HG03571 (cell line): ENCODE measurements around the gene PRRT4.

Experiments
- ATAC-seq: cut with Tn5 transposase; IDR thresholded peaks from one replicate; pipeline ENCODE4 v1.9.1; 2021; ENCODE audit not compliant: unreplicated experiment

The PRRT4 gene

DNA sequence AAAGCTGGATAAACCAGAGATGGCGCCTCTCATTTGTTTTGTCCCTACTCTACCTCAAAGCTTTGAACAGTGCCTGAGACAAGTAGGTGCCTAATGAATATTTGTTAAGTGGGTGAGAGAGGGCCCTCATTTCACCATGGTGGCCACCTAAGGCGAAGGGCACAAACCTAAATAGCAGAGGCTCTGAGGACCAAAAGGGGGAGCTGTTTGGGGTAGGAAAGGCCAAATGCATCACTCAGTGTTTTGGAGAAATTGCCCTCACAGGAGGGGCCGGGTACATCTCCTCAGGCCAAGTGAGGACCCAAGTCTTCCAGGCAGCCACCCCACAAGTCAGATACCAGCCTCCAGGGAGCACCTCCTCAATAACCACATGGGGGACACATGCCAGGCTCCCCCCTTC is 34.3 kb upstream of the PRRT4 start:
- no peak for ATAC-seq

DNA sequence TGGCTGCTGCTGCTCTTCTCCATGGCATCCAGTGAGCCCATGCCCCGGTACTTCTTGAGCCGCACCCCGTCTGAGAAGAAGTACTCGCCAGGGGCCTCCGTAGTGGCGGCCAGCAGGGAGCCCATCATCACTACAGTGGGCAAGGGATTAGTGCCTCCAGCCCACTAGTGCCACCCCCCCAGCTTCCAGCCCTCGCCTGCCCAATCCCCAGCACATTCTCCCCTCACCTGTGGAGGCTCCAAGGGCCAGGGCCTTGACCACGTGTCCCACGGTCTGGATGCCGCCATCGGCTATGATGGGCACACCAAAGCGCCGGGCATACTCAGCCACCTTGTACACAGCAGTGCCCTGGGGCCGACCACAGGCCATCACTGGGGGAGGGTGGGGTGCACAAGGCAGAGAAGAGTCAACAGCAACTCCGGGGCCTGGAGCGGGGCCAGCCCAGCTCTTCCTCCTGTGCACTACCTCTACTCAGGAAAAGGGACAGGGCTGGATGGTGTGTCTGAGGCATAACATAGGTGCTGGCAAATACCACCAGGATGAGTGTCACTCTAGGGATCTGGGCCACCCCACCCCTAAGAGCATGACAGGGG is 33.5 kb upstream of the PRRT4 start:
- ATAC-seq = no peak

DNA sequence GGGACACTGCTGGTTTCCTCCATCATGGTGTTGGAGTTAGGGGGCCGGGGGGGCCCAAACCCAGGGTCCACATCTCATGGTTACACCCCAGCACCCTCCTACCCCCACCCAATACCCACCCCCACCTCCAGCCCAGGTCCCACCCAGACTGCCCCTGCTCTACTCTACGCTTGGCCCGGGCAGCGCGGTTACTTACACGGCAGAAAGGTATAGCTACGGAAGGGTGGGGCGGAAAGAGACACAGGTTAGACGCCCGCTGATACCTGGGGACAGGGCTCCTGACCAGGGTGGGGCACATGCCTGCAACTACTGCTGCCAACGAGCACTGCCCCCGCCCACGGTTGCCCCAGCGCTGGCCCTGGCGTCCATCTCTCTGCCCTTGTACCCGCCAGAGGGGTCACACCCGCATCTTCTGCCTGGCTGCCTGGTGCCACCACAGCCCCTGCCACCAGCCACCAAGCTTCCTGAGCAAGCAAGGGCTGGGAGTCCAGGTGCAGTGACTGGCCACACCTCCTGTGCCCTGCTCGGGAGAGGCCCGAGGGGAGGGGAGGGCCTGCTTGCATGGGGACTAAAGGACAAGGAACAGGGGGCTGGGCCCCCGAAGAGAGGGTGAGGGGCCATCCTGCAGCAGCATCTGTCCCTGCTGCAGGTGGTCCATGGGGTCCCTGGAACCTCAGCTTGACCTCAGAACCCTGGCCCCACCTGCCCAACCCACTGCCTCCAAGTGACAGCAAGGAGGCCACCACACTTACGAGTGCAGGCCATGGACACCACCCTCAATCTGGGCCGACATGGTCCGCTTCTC is 32.2 kb upstream of the PRRT4 start:
- ATAC-seq = no peak

DNA sequence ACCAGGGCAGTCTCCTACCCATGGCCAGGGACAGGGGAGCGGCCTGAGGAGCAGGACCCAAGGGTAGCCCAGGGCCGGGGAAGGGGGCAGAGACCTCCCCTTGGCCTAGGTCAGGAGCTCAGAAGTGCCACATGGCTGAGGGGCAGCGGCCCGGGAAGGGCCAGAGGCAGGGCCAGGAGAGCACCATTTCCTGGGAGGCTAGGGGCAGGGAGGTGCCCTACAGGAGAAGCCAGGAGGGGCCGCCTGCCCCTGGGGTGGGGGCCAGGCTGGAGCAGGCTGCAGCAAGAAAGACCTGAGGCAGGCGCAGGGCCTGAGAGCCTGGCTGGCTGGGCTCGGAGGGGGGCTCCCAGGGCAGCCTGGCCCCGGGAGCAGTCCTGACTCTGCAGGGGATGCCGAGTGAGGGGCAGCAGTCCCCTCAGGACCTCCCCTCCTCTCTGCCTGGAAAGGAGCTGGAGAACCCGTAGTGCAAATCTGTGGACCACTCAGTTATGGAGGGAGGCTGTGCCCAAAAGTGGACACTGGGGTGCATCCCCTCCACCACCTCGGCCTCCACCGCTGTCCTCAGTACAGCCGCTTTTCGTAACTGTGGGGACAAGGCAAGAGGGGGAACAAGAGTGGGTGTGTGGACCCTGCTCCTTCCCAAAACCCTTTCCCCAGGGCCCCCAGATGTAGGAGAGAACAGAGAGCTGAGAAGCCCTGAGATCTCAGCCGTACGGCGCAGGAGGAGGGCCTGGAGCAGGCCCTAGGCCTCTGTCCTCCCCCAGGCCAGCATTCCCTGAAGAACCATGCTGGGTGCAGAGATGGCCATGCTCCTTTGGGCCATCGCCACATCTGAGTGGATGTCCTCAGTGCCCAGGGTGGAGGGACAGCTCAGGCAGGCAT is 31.2 kb upstream of the PRRT4 start:
- ATAC-seq = no peak

DNA sequence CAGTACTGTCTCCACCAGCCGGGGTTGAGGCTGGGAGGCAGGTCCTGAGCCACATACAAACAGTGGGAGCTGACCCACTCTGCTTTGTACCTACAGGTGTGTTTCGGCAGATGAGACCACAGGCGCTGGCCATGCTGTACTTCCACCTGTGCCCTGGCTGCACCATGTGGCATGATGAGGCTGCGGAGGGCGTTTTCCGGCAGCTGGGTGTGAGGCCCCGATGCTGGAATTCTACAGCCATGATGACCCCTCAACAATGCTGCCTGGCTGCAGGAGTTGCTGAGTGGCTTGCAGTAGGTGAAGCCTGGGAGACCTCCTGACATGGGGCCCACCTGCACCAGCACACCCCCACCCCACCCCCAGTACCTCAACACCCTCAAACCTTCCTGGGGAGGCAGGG is 30.3 kb upstream of the PRRT4 start:
- no peak for ATAC-seq

DNA sequence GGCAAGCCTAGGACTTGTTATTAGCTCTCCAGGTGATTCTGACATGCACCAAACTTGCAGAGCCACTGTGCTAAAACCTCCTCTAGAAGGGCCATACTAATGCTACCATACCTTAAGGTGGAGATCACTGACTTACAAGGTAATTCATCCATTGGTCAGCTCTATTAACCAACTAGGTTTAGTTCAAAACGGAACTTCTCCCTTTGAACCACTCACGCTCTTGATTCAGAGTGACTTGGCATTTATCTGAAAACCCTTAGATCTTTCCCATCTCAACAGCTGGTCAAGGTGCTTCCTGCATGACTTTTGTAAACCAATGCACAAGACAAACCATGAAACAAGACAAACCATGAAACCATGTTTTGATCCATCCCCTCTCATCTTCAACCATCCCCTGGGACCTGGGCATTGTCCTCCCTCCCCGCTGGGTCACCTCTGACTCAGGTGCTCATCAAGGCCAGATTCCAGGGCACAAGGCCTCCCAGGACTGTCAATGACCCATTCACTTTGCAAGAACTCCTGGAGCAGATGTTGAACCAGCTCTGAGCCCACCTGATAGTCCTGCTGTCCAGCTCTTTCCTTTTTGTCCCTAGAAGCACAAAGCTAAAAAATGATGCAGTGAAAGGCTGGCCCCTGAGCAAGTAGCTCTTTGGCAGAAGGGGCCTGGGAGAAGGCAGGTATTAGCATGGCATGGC is 29.5 kb upstream of the PRRT4 start:
- ATAC-seq = no peak

DNA sequence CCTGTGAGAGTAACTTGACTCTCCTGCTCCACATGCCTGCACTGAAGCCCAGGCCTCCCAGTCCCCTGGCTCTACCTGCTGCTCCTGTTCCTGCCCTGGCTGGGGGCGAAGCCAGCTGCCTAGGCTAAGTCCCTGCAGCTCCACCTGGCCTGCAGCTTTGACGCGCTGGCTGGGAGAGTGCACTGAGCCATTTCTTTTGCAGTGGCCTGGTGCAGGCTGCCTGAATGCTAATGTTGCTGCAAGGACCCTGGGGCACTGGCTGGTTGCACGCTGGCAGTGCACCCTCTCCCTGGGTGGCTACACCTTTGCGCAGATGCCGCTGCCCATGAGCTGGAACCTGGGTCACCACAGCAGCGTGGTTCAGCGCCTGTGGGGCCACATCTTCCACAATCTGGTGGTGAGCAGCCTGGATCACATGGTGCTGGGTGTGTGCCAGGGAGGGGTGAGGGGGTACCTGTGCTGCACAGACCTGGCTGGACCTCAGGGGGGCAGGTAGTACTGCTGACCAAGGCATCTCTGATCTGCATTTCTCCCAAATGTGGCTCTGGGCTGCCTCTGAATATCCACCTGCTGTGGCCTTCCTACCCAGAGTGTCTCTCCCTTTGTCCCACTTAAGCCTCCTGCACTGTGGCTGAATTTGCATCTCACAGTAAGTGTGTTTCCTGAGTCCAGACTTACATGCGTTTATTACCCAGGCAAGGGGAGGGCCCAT is 28.3 kb upstream of the PRRT4 start:
- ATAC-seq = no peak

DNA sequence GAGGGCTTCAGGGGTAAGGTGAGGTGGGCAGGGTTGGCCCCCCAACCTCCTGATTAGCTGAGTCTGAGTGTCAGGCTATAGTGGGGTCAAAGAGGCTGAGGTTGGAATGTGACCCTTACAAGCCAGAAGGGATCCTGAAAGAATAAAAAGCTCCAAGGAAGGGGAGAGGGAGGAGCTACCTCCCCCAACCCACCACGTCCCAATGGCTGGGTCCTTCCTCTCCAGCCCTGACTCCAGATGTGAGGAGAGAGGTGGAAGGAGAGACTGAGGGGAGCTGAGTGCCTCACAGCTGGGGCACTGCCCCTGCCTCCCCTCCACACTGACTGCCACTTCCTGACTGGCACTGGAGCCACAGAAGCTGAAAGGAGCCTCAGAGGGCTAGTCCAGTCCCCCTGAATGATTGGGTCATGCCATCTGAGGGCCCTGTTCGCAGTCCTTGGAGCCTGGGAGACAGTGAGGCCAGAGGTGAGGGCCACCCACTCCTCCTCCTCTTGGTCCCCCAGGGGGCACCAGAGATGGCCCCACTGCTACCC is 27.7 kb upstream of the PRRT4 start:
- no peak for ATAC-seq

DNA sequence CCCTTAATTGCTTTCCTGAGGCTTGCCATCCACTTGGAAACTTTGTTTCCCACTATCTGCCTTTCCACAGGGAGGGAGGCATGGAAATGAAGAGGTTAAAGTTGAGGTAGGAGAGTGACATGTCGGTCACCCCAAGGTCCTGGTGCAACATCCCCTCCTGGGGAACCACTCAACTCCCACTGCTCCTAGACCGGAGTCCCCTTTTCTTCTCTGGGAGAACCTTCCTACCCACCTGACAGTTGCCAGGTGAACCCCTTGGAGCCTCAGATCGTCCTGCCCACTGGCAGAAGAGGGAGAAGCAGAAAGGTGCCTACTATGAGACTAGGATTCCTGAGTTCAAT is 26.6 kb upstream of the PRRT4 start:
- ATAC-seq = no peak

DNA sequence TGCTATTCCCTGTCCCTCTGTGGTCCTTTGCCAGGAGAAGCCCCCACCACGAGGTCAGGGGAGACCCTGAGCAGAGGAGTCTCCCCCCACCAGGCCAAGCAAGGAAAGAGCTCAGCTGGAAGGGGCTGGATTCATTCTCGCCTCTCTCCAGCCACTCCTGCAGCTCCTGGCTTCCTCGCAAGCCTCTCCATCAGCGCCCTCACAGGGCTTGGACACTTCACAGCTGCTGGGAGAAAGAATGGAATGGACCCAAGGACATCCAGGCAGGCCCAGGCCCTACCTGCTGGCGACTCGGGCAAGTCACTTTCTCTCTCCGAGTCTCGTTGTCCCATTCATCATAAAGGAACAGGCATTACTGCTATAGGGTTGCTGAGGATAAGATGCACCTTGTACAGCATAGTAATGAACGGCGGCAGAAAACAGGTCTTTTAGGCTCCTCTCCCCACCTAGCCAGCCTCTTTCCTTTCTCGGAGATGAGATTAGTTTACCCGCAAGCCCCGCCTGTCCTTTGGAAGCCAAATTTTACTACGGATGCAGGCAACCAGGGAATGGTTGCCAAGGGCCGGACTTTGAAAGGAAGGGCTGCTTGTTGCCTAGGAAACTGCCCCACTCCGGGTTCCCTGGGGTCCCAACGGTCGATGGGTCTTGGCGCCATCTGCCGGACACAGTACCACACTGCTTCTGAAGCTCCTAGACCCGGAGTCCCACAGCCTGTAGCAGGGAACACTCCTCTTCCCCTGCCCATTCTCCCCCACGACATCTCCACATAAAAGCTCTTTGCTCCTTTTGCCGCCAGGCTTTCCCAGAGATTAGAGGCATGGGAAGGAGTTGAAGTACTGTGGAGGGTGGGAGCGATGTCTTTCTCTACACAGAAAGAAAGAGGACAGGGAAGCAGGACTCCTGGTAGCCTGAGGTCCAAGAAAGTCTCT is 26.0 kb upstream of the PRRT4 start:
- ATAC-seq = peak; percentile 75

DNA sequence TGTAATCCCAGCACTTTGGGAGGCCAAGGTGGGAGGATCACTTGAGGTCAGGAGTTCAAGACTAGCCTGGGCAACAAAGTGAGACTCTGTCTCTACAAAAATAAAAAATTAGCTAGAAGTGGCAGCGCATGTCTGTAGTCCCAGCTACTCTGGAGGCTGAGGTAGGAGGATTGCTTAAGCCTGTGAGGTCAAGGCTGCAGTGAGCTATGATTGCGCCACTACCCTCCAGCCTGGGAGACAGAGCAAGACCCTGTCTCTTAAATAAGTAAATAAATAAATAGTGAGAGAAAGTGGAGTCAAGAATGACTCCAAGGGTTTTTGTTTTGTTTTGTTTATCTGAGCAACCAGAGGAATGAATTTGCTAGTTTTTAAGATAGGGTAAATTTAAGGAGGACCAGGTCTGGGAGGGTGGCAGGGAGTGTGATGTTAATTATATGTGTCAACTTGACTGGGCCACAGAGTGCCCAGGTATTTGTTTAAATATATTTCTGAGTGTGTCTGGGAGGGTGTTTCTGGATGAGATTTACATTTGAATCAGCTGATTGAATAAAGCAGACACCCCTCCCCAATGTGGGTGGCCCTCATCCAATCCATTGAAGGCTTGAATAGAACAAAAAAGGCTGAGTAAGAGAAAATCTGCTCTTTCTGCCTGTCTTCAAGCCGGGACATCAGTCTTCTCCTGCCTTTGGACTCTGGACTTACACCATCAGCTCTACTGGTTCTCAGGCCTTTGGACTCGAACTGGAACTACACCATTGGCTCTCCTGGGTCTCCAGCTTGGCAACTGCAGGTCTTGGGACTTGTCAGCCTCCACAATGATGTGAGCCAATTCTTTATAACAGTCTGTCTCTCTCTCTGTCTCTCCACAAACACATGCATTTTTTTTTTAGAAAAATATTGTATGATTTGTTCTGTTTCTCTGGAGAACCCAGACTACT is 24.8 kb upstream of the PRRT4 start:
- no peak for ATAC-seq

DNA sequence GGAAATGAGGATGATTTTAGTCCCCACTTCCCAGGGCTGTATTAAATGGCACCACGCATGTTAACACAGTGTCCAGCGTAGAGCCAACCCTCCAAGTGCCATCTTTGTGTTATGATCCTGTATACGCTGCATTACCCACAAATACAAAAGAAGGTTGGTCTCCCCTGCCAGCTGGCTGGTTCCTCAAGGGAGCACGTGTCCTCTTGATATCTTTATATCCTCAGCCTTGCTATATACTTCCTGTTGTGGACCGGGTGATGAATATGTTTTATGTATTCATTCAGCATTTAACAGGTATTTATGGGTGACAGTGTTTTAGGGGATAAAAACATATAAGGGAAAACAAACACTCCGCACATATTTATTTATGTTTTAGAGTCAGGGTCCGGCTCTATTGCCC is 23.2 kb upstream of the PRRT4 start:
- no peak for ATAC-seq

DNA sequence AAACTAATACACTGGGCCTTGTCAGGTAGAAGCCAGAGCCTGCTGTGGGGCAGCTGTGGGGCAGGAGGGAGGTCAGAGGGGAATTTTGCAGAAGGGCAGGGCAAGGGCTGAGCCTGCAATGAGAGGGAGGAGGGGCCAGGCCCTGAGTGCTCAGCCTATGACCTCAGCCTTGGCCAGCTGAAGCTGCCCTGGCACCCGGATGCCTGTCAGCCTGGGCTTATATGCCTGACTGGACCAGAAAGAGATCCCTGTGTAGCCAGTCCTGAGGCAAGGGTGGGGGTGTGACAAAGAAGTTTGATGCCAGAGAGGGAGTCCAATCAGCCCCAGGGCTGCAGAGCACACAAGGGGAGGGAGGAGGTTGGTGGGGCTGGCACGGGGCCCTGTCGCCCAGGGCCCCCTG is 22.3 kb upstream of the PRRT4 start:
- no peak for ATAC-seq

DNA sequence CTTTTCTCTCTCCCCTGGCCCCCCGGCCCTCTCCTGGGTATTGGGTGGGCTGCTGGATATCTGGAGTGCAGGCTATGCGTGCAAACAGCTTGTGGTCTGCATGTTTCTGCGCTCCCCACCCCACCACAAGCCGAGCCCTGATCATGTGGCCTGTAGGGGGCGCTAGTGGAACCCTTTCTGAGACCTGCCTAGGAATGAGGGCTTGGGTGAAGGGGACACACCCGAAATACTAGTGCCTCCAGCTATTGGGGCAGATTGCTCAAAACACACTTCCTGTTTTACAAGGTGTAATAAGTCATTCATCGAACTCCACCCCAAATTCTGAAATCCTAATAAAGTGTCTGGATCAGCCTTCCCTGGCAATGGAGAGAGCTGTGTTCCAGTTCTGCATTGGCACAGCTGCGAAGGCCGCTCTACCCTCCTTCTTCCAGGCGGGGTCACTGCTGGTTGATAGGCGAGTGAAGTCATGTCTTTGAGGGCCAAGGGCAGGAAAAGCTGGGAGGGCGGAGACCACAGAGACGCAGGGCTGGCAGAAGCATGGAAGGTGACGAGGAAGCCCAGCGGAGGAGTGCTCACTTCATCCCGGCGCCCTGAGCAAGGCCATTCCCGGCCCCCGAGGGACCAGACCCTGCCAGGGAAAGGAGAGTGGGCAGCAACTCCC is 19.8 kb upstream of the PRRT4 start:
- ATAC-seq = no peak

DNA sequence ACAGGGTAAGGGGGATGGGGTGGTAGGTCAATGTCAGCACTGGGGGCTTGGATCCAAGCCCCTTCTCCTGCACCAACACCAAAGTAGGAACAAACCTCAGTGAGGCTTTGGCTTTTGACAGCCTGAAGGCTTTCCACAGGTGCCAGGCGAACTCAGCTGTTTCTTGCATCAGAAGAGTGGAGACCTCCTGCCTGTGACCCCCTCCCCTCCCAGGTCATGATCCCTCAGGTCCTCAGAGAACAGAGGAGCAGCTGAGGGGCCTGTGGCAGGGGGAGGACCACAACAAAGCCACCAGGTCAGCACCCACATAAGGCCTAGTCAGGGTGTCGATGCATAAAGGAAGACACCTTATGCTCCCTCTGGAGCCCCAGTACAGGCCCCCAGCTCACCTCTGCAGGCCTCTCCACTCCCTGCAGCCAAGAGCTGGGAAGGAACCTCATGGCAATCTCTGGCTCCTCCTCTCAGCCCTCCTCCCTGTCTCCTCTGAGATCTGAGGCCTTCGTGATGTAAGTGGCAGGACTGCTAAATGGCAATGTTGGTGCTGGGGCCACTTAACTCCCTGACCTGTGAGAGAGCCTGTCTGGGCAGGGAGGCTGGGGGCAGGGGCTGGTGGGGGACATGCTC is 19.1 kb upstream of the PRRT4 start:
- ATAC-seq = no peak

DNA sequence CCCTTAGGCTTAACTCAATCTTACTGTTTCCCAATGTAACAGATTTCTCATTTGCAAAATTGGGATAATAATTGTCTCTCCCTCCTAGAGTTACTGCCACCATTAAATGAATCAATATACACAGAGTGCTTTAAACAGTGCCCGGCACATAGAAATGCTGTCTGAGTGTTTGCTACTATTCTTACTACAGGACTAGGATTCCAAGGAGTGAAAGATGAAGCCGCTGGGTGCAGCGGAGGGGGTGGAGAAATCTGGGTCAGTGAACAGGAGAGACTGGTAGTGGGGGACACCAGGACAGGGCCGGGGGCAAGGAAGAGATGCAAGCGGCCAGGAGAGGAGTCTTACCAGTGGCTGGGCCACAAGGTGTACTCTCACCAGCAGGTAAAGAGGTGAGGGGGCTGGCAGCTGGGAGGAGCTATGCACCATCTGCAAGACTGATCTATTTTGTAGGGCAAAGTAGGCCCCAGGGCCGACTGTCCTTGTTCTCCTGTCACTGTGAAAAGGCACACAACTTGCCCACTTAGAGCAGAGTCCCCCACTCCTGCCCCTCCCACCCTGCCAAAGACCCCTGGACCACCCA is 18.5 kb upstream of the PRRT4 start:
- no peak for ATAC-seq

DNA sequence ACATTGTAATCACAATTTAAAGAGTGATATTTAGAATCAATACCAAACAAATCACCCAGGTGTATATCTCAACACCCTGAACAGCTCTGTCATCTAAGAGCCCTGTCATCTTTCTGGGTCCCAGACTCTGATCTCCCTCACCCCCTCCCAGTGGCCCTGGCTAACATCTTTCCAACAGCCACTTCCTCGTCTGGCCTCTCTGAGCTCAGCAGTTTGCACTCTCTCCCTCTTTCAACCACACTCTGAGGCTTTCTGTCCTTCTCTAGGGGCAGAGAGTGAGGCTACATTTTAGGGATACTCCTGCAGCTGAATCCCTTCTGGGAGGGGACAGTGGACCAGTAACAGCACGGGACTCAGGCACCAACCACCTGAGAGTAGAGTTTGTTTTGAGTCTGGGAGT is 17.1 kb upstream of the PRRT4 start:
- no peak for ATAC-seq
